Cardiac muscle cell (in vitro differentiated cells and primary cell): Measurements from ENCODE around the gene MBNL2. TPM values are rescaled to one million over a fixed set of nuclear protein-coding genes. Genes with fewer than 3 reads are reported as not detected.

Source experiments
- DNase-seq, 2 donors: peaks; one replicate each; pipeline versions ENCODE4 v3.0.0 to v3.0.0-alpha.2; 2010 to 2017; ENCODE audit warnings: low read depth in 1 of 2, low spot score in 1 of 2
- H3K27ac ChIP-seq: fragments of 200-600 bp; sonication (generic); 2 replicates; pipeline ENCODE4 v1.5.1; 2016
- H3K27me3 ChIP-seq: fragments of 200-600 bp; sonication (generic); 2 replicates; pipeline ENCODE4 v1.6.0; 2016; ENCODE audit warnings: control low read depth
- H3K36me3 ChIP-seq: fragments of 200-600 bp; sonication (generic); 2 replicates; pipeline ENCODE4 v1.5.1; 2016; ENCODE audit warnings: control low read depth
- H3K4me1 ChIP-seq: fragments of 200-600 bp; sonication (generic); 2 replicates; pipeline ENCODE4 v1.8.1; 2017; ENCODE audit warnings: low read depth, mild to moderate bottlenecking, mixed run types
- H3K4me3 ChIP-seq: fragments of 200-600 bp; sonication (generic); 2 replicates; pipeline ENCODE4 v1.5.1; 2016; ENCODE audit warnings: mild to moderate bottlenecking
- H3K9me3 ChIP-seq: fragments of 200-600 bp; sonication (generic); 2 replicates; pipeline ENCODE4 v1.5.1; 2017; ENCODE audit warnings: low read depth, mild to moderate bottlenecking, control low read depth
- polyA plus RNA-seq: library from polyadenylated mRNA; unstranded; fragments of >200 nt; fragmentation: Nextera tagmentation; extraction: Ambion mirVana; gene quantifications from 2 replicates; pipeline ENCODE4 v1.2.1, GENCODE V29; 2016
- total RNA-seq: library from RNA; depleted of rRNA; stranded (reverse); fragments of >200 nt; gene quantifications from 2 replicates; pipeline ENCODE4 v1.2.3, GENCODE V29; 2016
- TF ChIP-seq, protein P1 (sequence below): IDR thresholded peaks from 2 replicates; pipeline ENCODE4 v1.5.1; 2012; ENCODE audit warnings: low read depth, mild to moderate bottlenecking, low read length

Gene MBNL2
- total and polyA plus RNA-seq, 2 experiments from 2014 or later = 15.2 to 27.8 TPM

- DNase-seq = peak in 1 of 2 donors; percentile 48
- Histone ChIP-seq H3K27me3 (no peaks in the 10 kb centered on the region), H3K27ac (no peak overlapping the region), H3K4me1 (peaks cover 11% of the 10 kb centered on the region), H3K9me3 (no peaks in the 10 kb centered on the region), H3K36me3 (no peaks in the 10 kb centered on the region), H3K4me3 (no peak overlapping the region)
- TF ChIP-seq, protein P1, sequence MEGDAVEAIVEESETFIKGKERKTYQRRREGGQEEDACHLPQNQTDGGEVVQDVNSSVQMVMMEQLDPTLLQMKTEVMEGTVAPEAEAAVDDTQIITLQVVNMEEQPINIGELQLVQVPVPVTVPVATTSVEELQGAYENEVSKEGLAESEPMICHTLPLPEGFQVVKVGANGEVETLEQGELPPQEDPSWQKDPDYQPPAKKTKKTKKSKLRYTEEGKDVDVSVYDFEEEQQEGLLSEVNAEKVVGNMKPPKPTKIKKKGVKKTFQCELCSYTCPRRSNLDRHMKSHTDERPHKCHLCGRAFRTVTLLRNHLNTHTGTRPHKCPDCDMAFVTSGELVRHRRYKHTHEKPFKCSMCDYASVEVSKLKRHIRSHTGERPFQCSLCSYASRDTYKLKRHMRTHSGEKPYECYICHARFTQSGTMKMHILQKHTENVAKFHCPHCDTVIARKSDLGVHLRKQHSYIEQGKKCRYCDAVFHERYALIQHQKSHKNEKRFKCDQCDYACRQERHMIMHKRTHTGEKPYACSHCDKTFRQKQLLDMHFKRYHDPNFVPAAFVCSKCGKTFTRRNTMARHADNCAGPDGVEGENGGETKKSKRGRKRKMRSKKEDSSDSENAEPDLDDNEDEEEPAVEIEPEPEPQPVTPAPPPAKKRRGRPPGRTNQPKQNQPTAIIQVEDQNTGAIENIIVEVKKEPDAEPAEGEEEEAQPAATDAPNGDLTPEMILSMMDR = no peak
These were observed 216.9 kb downstream of the MBNL2 start for GRCh38 chr13:97438856-97439595.

GRCh38 chr13:97440598-97441170, 218.6 kb downstream of the MBNL2 start:
- Histone ChIP-seq H3K27ac (no peak overlapping the region), H3K36me3 (no peaks in the 10 kb centered on the region), H3K4me3 (no peak overlapping the region), H3K4me1 (peaks cover 10% of the 10 kb centered on the region), H3K27me3 (no peaks in the 10 kb centered on the region), H3K9me3 (no peaks in the 10 kb centered on the region)
- TF ChIP-seq, protein P1 = no peak
- peak in 1 of 2 donors; percentile 33 for DNase-seq

- H3K36me3 ChIP-seq = no peaks in the 10 kb centered on the region
- no peaks in the 10 kb centered on the region for H3K27me3 ChIP-seq
- TF ChIP-seq, protein P1 = no peak
- H3K27ac ChIP-seq = no peak overlapping the region
- no peak for DNase-seq
- peaks cover 3% of the 10 kb centered on the region for H3K4me1 ChIP-seq
- no peak overlapping the region for H3K4me3 ChIP-seq
- H3K9me3 ChIP-seq = no peaks in the 10 kb centered on the region
These were observed 219.2 kb downstream of the MBNL2 start for GRCh38 chr13:97441368-97441767.

Other genes with a start within 250 kb of the MBNL2 start
- not detected in 2 replicates for gene OXGR1, start 227.9 kb upstream of the MBNL2 start, total RNA-seq
- gene OXGR1, start 227.9 kb upstream of the MBNL2 start, polyA plus RNA-seq = not detected in 2 replicates
- 23.1 and 24.3 TPM in 2 replicates for gene RAP2A, start 211.8 kb downstream of the MBNL2 start, total RNA-seq
- 15.1 and 22.6 TPM in 2 replicates for gene RAP2A, start 211.8 kb downstream of the MBNL2 start, polyA plus RNA-seq